GM18951 (cell line): ENCODE results near the gene CBFA2T3.

Source experiments
- POLR2A ChIP-seq: IDR thresholded peaks from 4 replicates; pipeline ENCODE4 v1.6.1; 2011; ENCODE audit warnings: mild to moderate bottlenecking; ENCODE audit not compliant: insufficient read length, insufficient read depth; ENCODE audit errors: extremely low read depth
- in situ Hi-C: fragments of 300-500 bp; cut with MboI; formaldehyde crosslinking; loops from one replicate; pipeline ENCODE4 v1.12.0; 2022; ENCODE audit warnings: low sequenced_read_pairs, mixed read lengths, inconsistent platforms; ENCODE audit not compliant: unreplicated experiment

CBFA2T3 gene

GRCh38 chr16:88878967-88879787 lies 97.8 kb downstream of the CBFA2T3 start:
- in situ Hi-C loops: no loop called here
- no peak for TF ChIP-seq POLR2A

GRCh38 chr16:88878356-88878755 lies 98.7 kb downstream of the CBFA2T3 start:
- TF ChIP-seq POLR2A: no peak
- in situ Hi-C loops: no loop called here

GRCh38 chr16:88877564-88878289 lies 99.3 kb downstream of the CBFA2T3 start:
- TF ChIP-seq POLR2A: no peak
- in situ Hi-C loops: no loop called here

GRCh38 chr16:88876942-88877526 lies 100.0 kb downstream of the CBFA2T3 start:
- in situ Hi-C loops: no loop called here
- no peak for TF ChIP-seq POLR2A

GRCh38 chr16:88875703-88876234 lies 101.2 kb downstream of the CBFA2T3 start:
- no peak for TF ChIP-seq POLR2A
- in situ Hi-C loops: no loop called here

GRCh38 chr16:88874938-88875599 lies 101.9 kb downstream of the CBFA2T3 start:
- in situ Hi-C loops: no loop called here
- no peak for TF ChIP-seq POLR2A

GRCh38 chr16:88872650-88873331 lies 104.2 kb downstream of the CBFA2T3 start:
- no peak for TF ChIP-seq POLR2A
- in situ Hi-C loops: no loop called here

GRCh38 chr16:88871730-88872416 lies 105.1 kb downstream of the CBFA2T3 start:
- in situ Hi-C loops: no loop called here
- no peak for TF ChIP-seq POLR2A

- in situ Hi-C loops: no loop called here
- no peak for TF ChIP-seq POLR2A
Observed at GRCh38 chr16:88871349-88871702, 105.7 kb downstream of the CBFA2T3 start.

- in situ Hi-C loops: no loop called here
- TF ChIP-seq POLR2A: no peak
Observed at GRCh38 chr16:88870608-88871348, 106.2 kb downstream of the CBFA2T3 start.

- no peak for TF ChIP-seq POLR2A
Observed at GRCh38 chr16:88869673-88869980, 107.4 kb downstream of the CBFA2T3 start.

GRCh38 chr16:88868974-88869672 lies 107.9 kb downstream of the CBFA2T3 start:
- no peak for TF ChIP-seq POLR2A
- in situ Hi-C loops: no loop called here

More at GRCh38 chr16:88869673-88869980, 107.4 kb downstream of the CBFA2T3 start:
- in situ Hi-C loops: no loop called here
